Activated T-cell treated with anti-CD3 and anti-CD28 coated beads for 1 hour (primary cell): ENCODE data around the gene DPY19L3.

ENCODE experiments used
- DNase-seq: peaks from one replicate; pipeline ENCODE4 v3.0.0-alpha.2; 2020; ENCODE audit warnings: low read depth

The DPY19L3 gene

DNA sequence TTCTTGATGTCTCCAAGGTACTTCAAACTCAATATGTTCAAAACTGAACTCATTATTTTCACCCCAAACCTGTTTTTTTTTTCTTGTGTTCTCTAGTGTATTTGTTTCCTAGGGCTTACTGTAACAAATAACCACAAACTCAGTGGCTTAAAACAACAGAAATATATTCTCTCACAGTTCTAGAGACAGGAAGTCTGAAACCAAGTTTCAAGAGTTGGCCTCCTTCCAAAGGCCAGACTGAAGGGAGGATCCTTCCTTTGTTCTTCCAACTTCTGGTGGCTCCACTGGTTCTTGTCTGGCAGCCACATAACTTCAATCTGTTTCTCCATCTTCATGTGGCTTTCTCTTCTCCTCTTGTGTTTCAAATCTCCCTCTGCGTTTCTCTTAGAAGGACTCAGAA is 113.5 kb downstream of the DPY19L3 start:
- DNase-seq, result no peak

GRCh38 chr19:32522967-32523366 is 117.4 kb downstream of the DPY19L3 start:
- no peak for DNase-seq

DNA sequence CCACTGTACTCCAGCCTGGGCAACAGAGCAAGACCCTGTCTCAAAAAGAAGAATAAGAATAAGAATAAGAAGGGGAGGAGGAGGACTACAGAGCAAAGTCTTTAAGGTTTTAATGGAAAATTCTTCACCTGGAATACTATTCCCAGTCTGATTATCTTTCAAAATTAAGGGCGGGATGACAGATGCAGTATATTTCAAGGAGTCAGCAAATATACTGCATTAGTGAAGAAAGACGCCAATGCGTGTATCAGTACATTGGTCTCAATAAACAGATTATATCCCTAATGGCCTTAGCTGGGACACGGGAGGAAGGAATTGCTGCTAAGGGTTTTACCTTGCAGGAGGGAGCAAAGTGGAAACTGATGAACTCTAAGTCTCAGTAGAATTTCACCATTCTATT is 121.3 kb downstream of the DPY19L3 start:
- no peak for DNase-seq

GRCh38 chr19:32530773-32531172 is 125.2 kb downstream of the DPY19L3 start:
- DNase-seq, result no peak

GRCh38 chr19:32532233-32532632 is 126.7 kb downstream of the DPY19L3 start:
- no peak for DNase-seq
